ENCODE data around the gene ABHD2.
A peak's percentile ranks its signal among the peaks of the same experiment; 100 is the strongest.

Gene ABHD2

GRCh38 chr15:89201465-89202005 lies 113.3 kb downstream of the ABHD2 start:
- no peak overlapping the region for H3K27ac Mint-ChIP-seq
- H3K4me1 Mint-ChIP-seq (ENCODE audit: low read depth): peaks cover 53% of the 10 kb centered on the region
- peaks cover 27% of the 10 kb centered on the region for H3K36me3 Mint-ChIP-seq (ENCODE audit: low read depth)

GRCh38 chr15:89203705-89204273 lies 115.5 kb downstream of the ABHD2 start:
- Mint-ChIP-seq H3K36me3 (ENCODE audit: low read depth) (peaks cover 20% of the 10 kb centered on the region), H3K4me3 (peak overlapping the region; percentile 58), H3K27me3 (no peaks in the 10 kb centered on the region), H3K27ac (peak overlapping the region; percentile 91), H3K4me1 (ENCODE audit: low read depth) (peaks cover 47% of the 10 kb centered on the region), H3K9me3 (no peaks in the 10 kb centered on the region)

More at GRCh38 chr15:89201465-89202005, 113.3 kb downstream of the ABHD2 start:
- no peaks in the 10 kb centered on the region for H3K9me3 Mint-ChIP-seq
- H3K4me3 Mint-ChIP-seq: no peak overlapping the region
- H3K27me3 Mint-ChIP-seq: no peaks in the 10 kb centered on the region

GRCh38 chr15:89205991-89206585 lies 117.8 kb downstream of the ABHD2 start:
- H3K4me3 Mint-ChIP-seq: no peak overlapping the region
- no peak overlapping the region for H3K27ac Mint-ChIP-seq
- peaks cover 13% of the 10 kb centered on the region for H3K36me3 Mint-ChIP-seq (ENCODE audit: low read depth)
- no peaks in the 10 kb centered on the region for H3K9me3 Mint-ChIP-seq
- no peaks in the 10 kb centered on the region for H3K27me3 Mint-ChIP-seq
- peaks cover 47% of the 10 kb centered on the region for H3K4me1 Mint-ChIP-seq (ENCODE audit: low read depth)

- no peak overlapping the region for H3K4me3 Mint-ChIP-seq
Observed at GRCh38 chr15:89206908-89207331, 118.7 kb downstream of the ABHD2 start.

GRCh38 chr15:89208256-89208655 lies 120.0 kb downstream of the ABHD2 start:
- peaks cover 42% of the 10 kb centered on the region for H3K4me1 Mint-ChIP-seq (ENCODE audit: low read depth)
- H3K9me3 Mint-ChIP-seq: no peaks in the 10 kb centered on the region
- no peaks in the 10 kb centered on the region for H3K27me3 Mint-ChIP-seq
- H3K27ac Mint-ChIP-seq: no peak overlapping the region
- H3K4me3 Mint-ChIP-seq: no peak overlapping the region
- H3K36me3 Mint-ChIP-seq (ENCODE audit: low read depth): no peaks in the 10 kb centered on the region

More at GRCh38 chr15:89206908-89207331, 118.7 kb downstream of the ABHD2 start:
- H3K27me3 Mint-ChIP-seq: no peaks in the 10 kb centered on the region
- H3K9me3 Mint-ChIP-seq: no peaks in the 10 kb centered on the region
- H3K4me1 Mint-ChIP-seq (ENCODE audit: low read depth): peaks cover 47% of the 10 kb centered on the region
- peak overlapping the region; percentile 68 for H3K27ac Mint-ChIP-seq
- H3K36me3 Mint-ChIP-seq (ENCODE audit: low read depth): peaks cover 6% of the 10 kb centered on the region

- Mint-ChIP-seq H3K4me1 (ENCODE audit: low read depth) (peaks cover 34% of the 10 kb centered on the region), H3K4me3 (no peak overlapping the region), H3K27ac (no peak overlapping the region), H3K36me3 (ENCODE audit: low read depth) (no peaks in the 10 kb centered on the region), H3K27me3 (no peaks in the 10 kb centered on the region), H3K9me3 (no peaks in the 10 kb centered on the region)
Observed at GRCh38 chr15:89209057-89209456, 120.8 kb downstream of the ABHD2 start.

- Mint-ChIP-seq H3K36me3 (ENCODE audit: low read depth) (no peaks in the 10 kb centered on the region), H3K27ac (no peak overlapping the region), H3K9me3 (no peaks in the 10 kb centered on the region), H3K4me1 (ENCODE audit: low read depth) (peaks cover 10% of the 10 kb centered on the region), H3K4me3 (no peak overlapping the region), H3K27me3 (no peaks in the 10 kb centered on the region)
Observed at GRCh38 chr15:89211678-89212170, 123.5 kb downstream of the ABHD2 start.

GRCh38 chr15:89215627-89216026 lies 127.4 kb downstream of the ABHD2 start:
- Mint-ChIP-seq H3K4me1 (ENCODE audit: low read depth) (no peaks in the 10 kb centered on the region), H3K27me3 (no peaks in the 10 kb centered on the region), H3K9me3 (no peaks in the 10 kb centered on the region), H3K27ac (no peak overlapping the region), H3K36me3 (ENCODE audit: low read depth) (no peaks in the 10 kb centered on the region), H3K4me3 (no peak overlapping the region)

GRCh38 chr15:89217031-89217430 lies 128.8 kb downstream of the ABHD2 start:
- Mint-ChIP-seq H3K4me3 (no peak overlapping the region), H3K4me1 (ENCODE audit: low read depth) (no peaks in the 10 kb centered on the region), H3K27ac (no peak overlapping the region), H3K9me3 (no peaks in the 10 kb centered on the region), H3K36me3 (ENCODE audit: low read depth) (no peaks in the 10 kb centered on the region), H3K27me3 (no peaks in the 10 kb centered on the region)

- peaks cover 3% of the 10 kb centered on the region for H3K27me3 Mint-ChIP-seq
- H3K4me3 Mint-ChIP-seq: no peak overlapping the region
- no peaks in the 10 kb centered on the region for H3K36me3 Mint-ChIP-seq (ENCODE audit: low read depth)
- no peaks in the 10 kb centered on the region for H3K9me3 Mint-ChIP-seq
- H3K4me1 Mint-ChIP-seq (ENCODE audit: low read depth): no peaks in the 10 kb centered on the region
- H3K27ac Mint-ChIP-seq: no peak overlapping the region
Observed at GRCh38 chr15:89217686-89218376, 129.6 kb downstream of the ABHD2 start.

GRCh38 chr15:89218531-89218930 lies 130.3 kb downstream of the ABHD2 start:
- H3K36me3 Mint-ChIP-seq (ENCODE audit: low read depth): no peaks in the 10 kb centered on the region
- H3K4me1 Mint-ChIP-seq (ENCODE audit: low read depth): no peaks in the 10 kb centered on the region
- no peak overlapping the region for H3K27ac Mint-ChIP-seq
- no peak overlapping the region for H3K4me3 Mint-ChIP-seq
- H3K27me3 Mint-ChIP-seq: peaks cover 4% of the 10 kb centered on the region
- no peaks in the 10 kb centered on the region for H3K9me3 Mint-ChIP-seq

GRCh38 chr15:89221543-89221942 lies 133.3 kb downstream of the ABHD2 start, which contains the start of gene RLBP1:
RLBP1 (minus strand) TSS chr15:89221579; CDS start chr15:89218975, 2,604 bp downstream.
- Mint-ChIP-seq H3K4me1 (ENCODE audit: low read depth) (no peaks in the 10 kb centered on the region), H3K36me3 (ENCODE audit: low read depth) (no peaks in the 10 kb centered on the region), H3K27me3 (peaks cover 4% of the 10 kb centered on the region), H3K9me3 (no peaks in the 10 kb centered on the region), H3K4me3 (no peak within 1 kb of the TSS), H3K27ac (no peak within 1 kb of the TSS)

- no peaks in the 10 kb centered on the region for H3K9me3 Mint-ChIP-seq
- no peaks in the 10 kb centered on the region for H3K36me3 Mint-ChIP-seq (ENCODE audit: low read depth)
- no peak overlapping the region for H3K4me3 Mint-ChIP-seq
- H3K27ac Mint-ChIP-seq: no peak overlapping the region
- peaks cover 8% of the 10 kb centered on the region for H3K4me1 Mint-ChIP-seq (ENCODE audit: low read depth)
- peaks cover 13% of the 10 kb centered on the region for H3K27me3 Mint-ChIP-seq
Observed at GRCh38 chr15:89225588-89225987, 137.3 kb downstream of the ABHD2 start.

GRCh38 chr15:89226359-89227221 lies 138.3 kb downstream of the ABHD2 start:
- H3K4me3 Mint-ChIP-seq: no peak overlapping the region
- H3K9me3 Mint-ChIP-seq: no peaks in the 10 kb centered on the region
- H3K27me3 Mint-ChIP-seq: peaks cover 13% of the 10 kb centered on the region
- H3K36me3 Mint-ChIP-seq (ENCODE audit: low read depth): no peaks in the 10 kb centered on the region
- no peak overlapping the region for H3K27ac Mint-ChIP-seq
- peaks cover 12% of the 10 kb centered on the region for H3K4me1 Mint-ChIP-seq (ENCODE audit: low read depth)

All from stimulated activated naive CD8-positive, alpha-beta T cell treated with anti-CD3 and anti-CD28 coated beads, Interleukin-15, Interleukin-2, amounts not matched to agents 100 ng/mL and 50 ng/mL, for 24 hours (primary cell).